Heart left ventricle (tissue), 13 donors: ENCODE results near the gene ACP6.

Source experiments
- CTCF ChIP-seq, 12 donors: fragments of 200-600 bp; sonication (generic) in 4 of 12; IDR thresholded peaks; one replicate each; pipeline versions ENCODE4 v1.5.0 to v1.8.0; 2018 to 2022; ENCODE audit warnings: antibody characterized with exemption in 12 of 12, mild to moderate bottlenecking in 5 of 12
- POLR2A ChIP-seq, 2 donors: fragments of 450-650 bp; IDR thresholded peaks; one replicate each; pipeline ENCODE4 v1.6.1; 2017; ENCODE audit warnings: antibody characterized with exemption in 2 of 2, mild to moderate bottlenecking in 2 of 2, moderate library complexity in 2 of 2
- donor health status: ischemic (EF 13 %, LVEDD 7.1; RV severe dilation, severe dysfunction).
- donor health status: DM: no; HTN: yes; CAD: no.
- donor health status: DM: no; HTN: no; CAD: no.
- donor health status: ischemic (EF 25% LVEDD 6.9; RV normal size, moderate dysfunction).
- donor health status: ischemic (EF 25% LVEDD 5.7; RV mildly dilated, moderate dysfunction).
- donor health status: ischemic (EF 35%, LVEDD 5.7; RV mildly dilated, moderate dysfunction).
- donor health status: nonischemic (EF 11% LVEDD 7.7; RV severe dilation, severe dysfunction).
- donor health status: DM: yes; HTN: yes; CAD: no.
- donor health status: PGD.
- donor health status: ischemic (EF 29% LVEDD 5.4; RV normal size, mild dysfunction).
- donor health status: nonischemic (EF 23%, LVEDD 6.1; RV moderate dilation, normal function).

GRCh38 chr1:147625362-147625995 is 44.8 kb downstream of the ACP6 start:
- TF ChIP-seq CTCF (IDR thresholded peaks at IDR 0.05), result no peak
- no peak for TF ChIP-seq POLR2A (IDR thresholded peaks at IDR 0.05)
